ENCODE measurements around the gene CUX1.

DNA sequence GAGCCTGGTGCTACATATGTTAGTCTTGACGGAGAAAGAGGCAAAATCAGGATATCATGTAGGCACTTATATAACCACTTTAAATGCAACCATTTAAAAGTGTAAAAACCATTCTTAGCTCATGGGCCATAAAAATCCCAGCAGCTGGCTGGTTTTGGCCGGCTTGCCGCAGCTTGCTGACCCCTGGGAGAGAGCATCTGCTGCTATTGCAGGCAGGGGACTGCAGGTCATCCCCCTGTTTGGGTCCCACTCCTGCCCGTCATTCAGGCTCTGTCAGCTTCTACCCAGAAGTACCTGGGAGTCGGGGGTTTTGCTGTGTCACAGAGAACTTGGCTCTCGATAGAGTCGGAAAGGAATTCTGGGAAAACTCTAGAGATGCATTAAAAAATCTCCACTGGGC, 187.4 kb downstream of the CUX1 start:
- TF ChIP-seq, protein P1, sequence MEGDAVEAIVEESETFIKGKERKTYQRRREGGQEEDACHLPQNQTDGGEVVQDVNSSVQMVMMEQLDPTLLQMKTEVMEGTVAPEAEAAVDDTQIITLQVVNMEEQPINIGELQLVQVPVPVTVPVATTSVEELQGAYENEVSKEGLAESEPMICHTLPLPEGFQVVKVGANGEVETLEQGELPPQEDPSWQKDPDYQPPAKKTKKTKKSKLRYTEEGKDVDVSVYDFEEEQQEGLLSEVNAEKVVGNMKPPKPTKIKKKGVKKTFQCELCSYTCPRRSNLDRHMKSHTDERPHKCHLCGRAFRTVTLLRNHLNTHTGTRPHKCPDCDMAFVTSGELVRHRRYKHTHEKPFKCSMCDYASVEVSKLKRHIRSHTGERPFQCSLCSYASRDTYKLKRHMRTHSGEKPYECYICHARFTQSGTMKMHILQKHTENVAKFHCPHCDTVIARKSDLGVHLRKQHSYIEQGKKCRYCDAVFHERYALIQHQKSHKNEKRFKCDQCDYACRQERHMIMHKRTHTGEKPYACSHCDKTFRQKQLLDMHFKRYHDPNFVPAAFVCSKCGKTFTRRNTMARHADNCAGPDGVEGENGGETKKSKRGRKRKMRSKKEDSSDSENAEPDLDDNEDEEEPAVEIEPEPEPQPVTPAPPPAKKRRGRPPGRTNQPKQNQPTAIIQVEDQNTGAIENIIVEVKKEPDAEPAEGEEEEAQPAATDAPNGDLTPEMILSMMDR (IDR thresholded peaks at IDR 0.05; ENCODE audit: borderline replicate concordance, extremely low read depth, low read length, poor library complexity, severe bottlenecking) = no peak
- no peak for TF ChIP-seq EZH2 (IDR thresholded peaks at IDR 0.05; ENCODE audit: borderline replicate concordance, low read depth, low read length, severe bottlenecking)
